Activated T-helper 1 cell treated with anti-CD3 and anti-CD28 coated beads, Interleukin-12 subunit alpha, Interleukin-12 subunit beta, Interleukin-2, Interleukin-4 antibody, amounts not matched to agents 30 ng/mL and 10 ng/mL and 1 ng/mL, durations not matched to agents 14 hours and 24 hours and 36 hours (primary cell): ENCODE results near the gene CLPTM1L. TPM values are rescaled to one million over a fixed set of nuclear protein-coding genes. Genes with fewer than 3 reads are reported as not detected.
"Not testable (repeated sequence)": the region's sequence is repeated elsewhere in the genome, so short reads cannot be mapped to it uniquely, and the experiment has no call there.

ENCODE experiments used
- DNase-seq: peaks from one replicate; pipeline ENCODE4 v3.0.0; 2021; ENCODE audit warnings: low spot score
- H3K27ac Mint-ChIP-seq: one replicate; pipeline ENCODE4 v1.8.0; 2021; ENCODE audit warnings: mild to moderate bottlenecking, mixed read lengths
- H3K27me3 Mint-ChIP-seq: one replicate; pipeline ENCODE4 v1.8.0; 2022; ENCODE audit warnings: mild to moderate bottlenecking, moderate library complexity, mixed read lengths; ENCODE audit not compliant: insufficient read depth
- H3K36me3 Mint-ChIP-seq: one replicate; pipeline ENCODE4 v1.8.0; 2021; ENCODE audit warnings: low read depth, mixed read lengths
- H3K4me1 Mint-ChIP-seq: one replicate; pipeline ENCODE4 v1.8.0; 2021; ENCODE audit warnings: low read depth, mixed read lengths
- H3K4me3 Mint-ChIP-seq: one replicate; pipeline ENCODE4 v1.8.0; 2021; ENCODE audit warnings: mild to moderate bottlenecking, moderate library complexity, mixed read lengths
- H3K9me3 Mint-ChIP-seq: one replicate; pipeline ENCODE4 v1.8.0; 2021; ENCODE audit warnings: mixed read lengths
- intact Hi-C: fragments of 100-400 bp; cut with micrococcal nuclease; formaldehyde crosslinking; loops from one replicate; pipeline ENCODE4 v1.15.1; 2024
- total RNA-seq: library from RNA; stranded (reverse); gene quantifications from 2 replicates; pipeline ENCODE4 v1.2.3, GENCODE V29; 2022

Gene CLPTM1L
- total RNA-seq, 1 donor from 2014 or later = 132 TPM

DNA sequence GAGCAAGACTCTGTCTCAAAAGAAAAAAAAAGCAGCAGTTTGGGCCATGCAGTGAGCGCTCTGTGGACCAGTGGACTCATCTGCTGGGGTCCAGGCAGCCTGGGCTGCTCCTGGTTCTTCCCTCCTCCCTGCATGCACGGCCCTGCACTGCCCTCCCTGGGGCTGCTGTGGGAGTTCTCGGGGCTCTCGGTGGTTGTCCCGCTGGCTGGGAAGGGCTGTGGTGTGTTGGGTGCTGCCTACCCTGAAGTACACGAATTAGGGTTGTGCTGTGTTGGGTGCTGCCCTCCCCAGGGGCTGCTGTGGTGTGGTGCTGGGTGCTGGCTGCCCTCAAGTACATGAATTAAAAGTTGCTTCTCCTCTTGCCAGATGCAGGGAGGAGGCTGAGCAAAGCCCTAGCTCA lies 18.3 kb upstream of the CLPTM1L start:
- Mint-ChIP-seq H3K36me3 (no peaks in the 10 kb centered on the region), H3K27ac (no peak overlapping the region), H3K4me1 (no peaks in the 10 kb centered on the region), H3K9me3 (no peaks in the 10 kb centered on the region), H3K4me3 (no peak overlapping the region), H3K27me3 (peaks cover 6% of the 10 kb centered on the region)
- intact Hi-C loops = no loop called here
- no peak for DNase-seq

DNA sequence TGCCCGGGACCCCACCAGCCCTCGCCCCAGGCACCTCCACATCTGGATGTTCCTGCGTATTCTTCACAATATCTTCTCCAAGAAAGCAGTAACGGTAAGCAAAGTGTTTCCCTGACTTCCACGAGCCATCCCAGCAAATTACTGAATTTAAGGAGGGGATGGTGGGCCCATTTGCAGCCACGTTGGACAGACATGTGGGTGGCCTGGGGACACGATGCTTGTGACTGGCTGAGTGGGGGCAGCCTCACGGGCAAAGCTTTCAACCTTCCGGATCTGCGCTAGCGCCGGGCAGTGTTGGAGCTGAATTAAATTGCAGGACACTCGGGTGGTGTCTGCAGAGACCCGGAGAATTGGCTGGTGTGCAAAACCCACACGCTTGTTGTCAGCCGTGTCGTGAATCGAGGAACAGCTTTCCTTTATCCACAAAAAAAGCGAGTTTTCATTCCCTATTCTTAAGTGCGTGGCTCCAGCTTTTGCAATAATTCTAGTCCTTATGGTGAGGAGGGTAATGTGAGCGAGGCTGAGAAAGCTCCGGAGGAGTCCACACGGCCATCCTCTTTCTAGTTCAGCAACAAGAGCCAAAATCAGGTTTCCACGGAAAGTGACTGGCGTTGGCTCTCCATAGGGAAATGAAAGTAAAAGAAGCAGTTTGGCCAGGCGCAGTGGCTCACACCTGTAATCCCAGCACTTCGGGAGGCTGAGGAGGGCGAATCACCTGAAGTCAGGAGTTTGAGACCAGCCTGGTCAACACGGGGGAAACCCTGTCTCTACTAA lies 17.5 kb upstream of the CLPTM1L start:
- H3K4me3 Mint-ChIP-seq = no peak overlapping the region
- H3K36me3 Mint-ChIP-seq = no peaks in the 10 kb centered on the region

DNA sequence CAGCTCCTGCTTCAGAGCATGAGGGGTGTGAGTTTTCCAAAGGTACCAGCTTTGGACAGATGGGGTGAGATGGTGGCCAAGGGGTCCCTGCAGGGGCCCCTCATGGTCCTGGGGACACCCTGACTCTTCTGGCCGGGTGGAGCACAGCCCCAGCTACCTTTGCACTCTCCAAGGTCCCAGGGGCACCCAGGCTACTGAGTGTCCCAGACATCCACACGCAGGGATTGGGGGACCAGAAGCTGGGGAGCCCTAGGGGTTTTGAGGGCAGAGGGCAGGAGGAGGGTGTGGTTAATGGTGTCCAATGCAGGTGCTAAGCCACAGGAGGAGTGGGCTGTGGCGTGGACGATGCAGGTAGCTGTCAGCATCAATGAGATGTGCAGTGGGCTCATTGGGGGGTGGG lies 16.0 kb upstream of the CLPTM1L start:
- H3K27me3 Mint-ChIP-seq = peaks cover 6% of the 10 kb centered on the region
- no peak for DNase-seq
- H3K4me1 Mint-ChIP-seq = no peaks in the 10 kb centered on the region
- intact Hi-C loops = no loop called here
- H3K27ac Mint-ChIP-seq = no peak overlapping the region
- no peaks in the 10 kb centered on the region for H3K9me3 Mint-ChIP-seq
- no peak overlapping the region for H3K4me3 Mint-ChIP-seq
- H3K36me3 Mint-ChIP-seq = no peaks in the 10 kb centered on the region

More for the DNA sequence above, 17.5 kb upstream of the CLPTM1L start:
- Mint-ChIP-seq H3K9me3 (no peaks in the 10 kb centered on the region), H3K27me3 (peaks cover 6% of the 10 kb centered on the region), H3K27ac (no peak overlapping the region), H3K4me1 (no peaks in the 10 kb centered on the region)
- DNase-seq = no peak
- intact Hi-C loops = no loop called here

DNA sequence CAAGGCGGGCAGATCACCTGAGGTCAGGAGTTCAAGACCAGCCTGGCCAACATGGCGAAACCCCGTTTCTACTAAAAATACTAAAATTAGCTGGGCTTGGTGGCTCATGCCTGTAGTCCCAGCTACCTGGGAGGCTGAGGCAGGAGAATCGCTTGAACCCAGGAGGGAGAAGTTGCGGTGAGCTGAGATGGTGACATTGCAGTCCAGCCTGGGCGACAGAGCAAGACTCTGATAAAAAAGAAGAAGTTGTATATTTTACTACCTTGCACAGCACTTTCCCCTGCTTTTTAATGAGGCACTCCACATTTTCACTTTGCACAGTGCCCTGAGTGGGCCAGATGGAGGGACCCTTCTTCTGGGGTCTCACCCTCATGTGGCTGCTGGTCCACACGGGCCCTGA lies 15.5 kb upstream of the CLPTM1L start:
- H3K36me3 Mint-ChIP-seq, H3K4me1 Mint-ChIP-seq, H3K9me3 Mint-ChIP-seq, H3K27ac Mint-ChIP-seq, intact Hi-C loops, H3K27me3 Mint-ChIP-seq, H3K4me3 Mint-ChIP-seq, DNase-seq: not testable (repeated sequence)

DNA sequence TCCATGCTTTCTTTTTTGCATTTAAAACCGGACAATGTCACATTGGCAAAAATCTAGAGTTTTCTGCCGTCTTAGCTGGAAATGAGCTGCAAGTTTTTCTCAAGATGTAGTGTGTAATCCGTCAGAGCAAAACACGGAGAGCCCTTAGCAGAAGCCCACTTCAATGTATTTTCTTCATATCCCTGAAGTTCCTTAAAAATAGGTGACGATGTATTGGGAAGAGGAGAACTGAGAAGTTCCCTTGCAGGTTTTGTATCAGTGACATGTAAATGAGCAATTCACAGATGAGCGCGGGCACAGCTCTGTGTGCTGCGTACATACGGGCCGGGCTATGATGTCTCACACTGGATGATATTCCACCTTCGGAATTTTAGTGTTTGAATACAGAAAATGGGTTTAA lies 14.8 kb upstream of the CLPTM1L start:
- peaks cover 5% of the 10 kb centered on the region for H3K27me3 Mint-ChIP-seq
- H3K27ac Mint-ChIP-seq = no peak overlapping the region
- intact Hi-C loops = no loop called here
- no peaks in the 10 kb centered on the region for H3K36me3 Mint-ChIP-seq
- H3K9me3 Mint-ChIP-seq = no peaks in the 10 kb centered on the region
- no peak overlapping the region for H3K4me3 Mint-ChIP-seq
- DNase-seq = no peak
- no peaks in the 10 kb centered on the region for H3K4me1 Mint-ChIP-seq

DNA sequence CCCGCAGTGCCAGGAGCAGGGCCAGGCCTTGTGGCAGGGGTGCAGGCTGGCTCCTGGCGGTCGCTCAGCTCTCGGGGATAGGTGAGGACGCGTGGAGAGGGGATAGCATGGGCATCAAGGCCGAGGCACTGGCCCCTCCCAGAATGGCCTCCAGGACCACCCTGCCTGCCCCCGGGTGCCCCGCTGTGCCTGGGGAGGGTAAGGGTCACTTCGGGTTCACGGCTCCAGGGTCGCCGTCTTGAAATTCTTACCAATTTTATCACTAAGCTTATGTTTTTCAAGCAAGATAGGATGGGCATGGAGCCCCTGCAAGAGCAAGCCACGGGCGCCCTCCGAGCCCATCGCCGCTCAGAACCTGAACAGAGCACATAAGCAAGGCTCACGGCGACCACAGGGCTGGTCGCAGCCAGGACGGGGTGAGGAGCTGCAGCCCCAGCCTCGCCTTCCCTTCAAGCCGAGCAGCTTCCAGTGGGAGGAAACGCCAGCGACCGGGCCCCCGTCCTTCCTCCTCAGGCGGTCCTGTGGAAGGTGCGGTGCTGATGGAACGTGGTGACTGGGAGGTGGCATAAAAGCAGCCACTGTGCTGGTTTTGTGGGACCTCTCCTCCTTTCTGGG lies 14.2 kb upstream of the CLPTM1L start:
- no peak for DNase-seq
- H3K9me3 Mint-ChIP-seq = no peaks in the 10 kb centered on the region
- intact Hi-C loops = no loop called here
- H3K4me3 Mint-ChIP-seq = no peak overlapping the region
- H3K4me1 Mint-ChIP-seq = no peaks in the 10 kb centered on the region
- peaks cover 5% of the 10 kb centered on the region for H3K27me3 Mint-ChIP-seq
- H3K36me3 Mint-ChIP-seq = no peaks in the 10 kb centered on the region
- H3K27ac Mint-ChIP-seq = no peak overlapping the region

DNA sequence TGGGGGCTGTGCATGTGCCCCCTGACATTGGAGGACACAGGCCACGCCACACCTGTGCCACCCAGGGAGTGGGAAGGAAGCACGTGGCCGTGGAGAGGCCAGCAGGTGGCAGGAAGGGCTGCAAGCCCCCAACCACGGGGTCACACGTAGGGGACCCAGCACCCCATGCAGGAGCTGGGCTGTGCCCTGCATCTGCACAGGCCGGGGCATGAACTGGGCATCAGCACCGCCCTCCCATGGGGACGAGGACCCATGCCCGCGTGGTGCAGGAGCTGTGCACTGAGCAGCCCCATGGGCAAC lies 13.8 kb upstream of the CLPTM1L start:
- Mint-ChIP-seq H3K4me3 (no peak overlapping the region), H3K36me3 (no peaks in the 10 kb centered on the region), H3K27ac (no peak overlapping the region), H3K4me1 (no peaks in the 10 kb centered on the region), H3K27me3 (peaks cover 3% of the 10 kb centered on the region), H3K9me3 (no peaks in the 10 kb centered on the region)
- no peak for DNase-seq
- intact Hi-C loops = no loop called here

DNA sequence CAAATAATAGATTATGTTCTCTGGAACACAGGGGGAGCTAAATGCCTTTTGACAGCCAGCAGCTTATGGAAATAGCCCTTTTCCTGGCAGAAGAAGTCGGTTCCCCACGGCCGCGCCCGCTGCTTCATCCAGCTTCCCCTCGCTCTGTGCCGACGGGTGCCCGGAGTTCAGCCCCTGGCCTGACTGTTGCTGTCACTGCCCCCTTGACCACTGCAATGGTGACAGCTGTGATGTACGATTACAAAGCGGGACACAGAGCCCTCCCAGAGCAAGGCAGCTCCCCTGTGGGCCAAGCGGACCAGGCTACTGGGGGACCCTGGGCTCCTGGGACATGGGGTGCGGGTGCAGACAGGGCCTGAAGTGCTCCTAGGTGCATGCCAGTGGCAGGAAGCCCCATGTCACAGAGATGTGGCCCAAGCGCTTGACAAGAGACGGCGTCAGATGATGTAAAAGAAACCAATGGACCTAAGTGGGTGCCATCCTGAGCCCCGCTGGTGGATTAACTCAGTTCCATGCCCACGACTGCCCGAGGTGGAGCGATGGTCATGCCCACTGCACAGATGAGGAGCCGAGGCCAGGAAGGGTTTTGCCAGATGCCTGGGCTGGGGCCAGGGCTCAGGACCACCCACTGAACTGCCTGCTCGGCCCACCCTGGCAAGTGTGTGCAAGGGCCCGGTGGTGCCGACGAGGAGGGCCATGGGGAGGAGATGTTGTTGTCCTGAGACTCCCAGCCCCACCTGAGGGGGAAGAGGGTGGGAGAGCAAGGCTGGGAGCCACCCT lies 13.2 kb upstream of the CLPTM1L start:
- Mint-ChIP-seq H3K4me1 (no peaks in the 10 kb centered on the region), H3K36me3 (no peaks in the 10 kb centered on the region), H3K9me3 (no peaks in the 10 kb centered on the region), H3K27ac (no peak overlapping the region), H3K4me3 (no peak overlapping the region), H3K27me3 (peaks cover 7% of the 10 kb centered on the region)
- intact Hi-C loops = no loop called here
- no peak for DNase-seq

DNA sequence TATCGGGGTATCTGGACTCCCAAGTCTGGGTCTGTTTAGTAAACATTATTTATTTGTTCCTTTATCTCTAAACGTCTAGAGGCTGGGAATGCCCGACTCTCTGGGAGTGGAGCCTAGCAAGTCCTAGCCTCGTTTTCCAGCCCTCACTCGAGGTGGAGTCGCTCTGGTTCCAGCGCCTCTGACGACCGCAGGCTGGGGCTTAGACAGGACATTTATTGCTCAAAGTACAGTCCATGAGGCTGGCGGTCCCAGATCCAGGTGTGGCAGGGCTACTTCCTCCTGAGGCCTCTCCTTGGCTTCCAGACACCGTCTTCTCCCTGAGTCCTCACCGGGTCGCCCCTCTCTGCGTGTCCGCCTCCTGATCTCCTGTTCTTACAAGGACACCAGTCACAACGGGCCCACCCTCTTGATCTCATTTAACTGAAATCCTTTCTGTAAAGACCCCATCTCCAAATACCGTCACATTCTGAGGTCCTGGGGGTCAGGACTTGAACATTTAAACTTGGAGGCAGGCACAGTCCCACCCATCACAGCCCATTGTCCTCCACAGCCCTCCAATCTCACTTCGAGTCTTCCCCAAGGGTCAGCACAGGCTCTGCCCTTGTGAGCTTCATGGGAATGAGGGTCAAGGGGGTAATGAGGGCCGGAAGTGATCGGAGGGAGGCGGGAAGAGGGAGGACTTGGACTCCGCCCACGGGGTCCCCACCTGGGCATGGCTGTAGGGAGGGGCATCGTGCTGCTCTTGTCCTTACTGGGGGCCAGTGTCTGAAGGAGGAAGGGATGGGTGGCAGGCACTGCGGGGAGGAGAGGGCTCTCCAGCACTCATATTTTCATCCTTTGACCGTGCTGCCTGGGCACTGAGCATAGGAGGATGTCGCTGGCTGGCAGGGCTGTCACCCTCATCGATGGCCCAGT lies 12.2 kb upstream of the CLPTM1L start:
- Mint-ChIP-seq H3K4me3 (no peak overlapping the region), H3K4me1 (no peaks in the 10 kb centered on the region), H3K27me3 (peaks cover 7% of the 10 kb centered on the region), H3K9me3 (no peaks in the 10 kb centered on the region), H3K36me3 (no peaks in the 10 kb centered on the region), H3K27ac (no peak overlapping the region)
- intact Hi-C loops = no loop called here
- DNase-seq = no peak

DNA sequence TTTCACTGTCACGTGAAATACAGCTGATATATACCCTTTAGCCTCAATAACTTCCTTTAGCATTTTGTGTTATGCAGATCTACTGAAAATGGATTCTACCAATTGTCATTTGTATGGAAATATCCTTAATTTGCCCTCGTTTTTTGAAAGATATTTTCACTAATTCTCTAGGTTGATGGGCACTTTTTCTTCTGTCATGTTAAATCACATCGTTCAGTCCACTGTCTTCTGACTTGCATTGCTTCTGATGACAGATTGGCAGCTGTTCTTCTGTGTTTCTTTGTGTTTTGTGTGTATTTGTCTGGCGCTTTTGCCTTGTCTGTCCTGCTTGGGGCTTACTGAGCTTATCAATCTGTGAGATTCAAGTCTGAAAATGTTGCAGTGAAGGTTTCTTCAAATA lies 9.7 kb upstream of the CLPTM1L start:
- Mint-ChIP-seq H3K9me3 (no peaks in the 10 kb centered on the region), H3K4me1 (no peaks in the 10 kb centered on the region), H3K36me3 (no peaks in the 10 kb centered on the region), H3K27ac (no peak overlapping the region), H3K4me3 (no peak overlapping the region), H3K27me3 (peaks cover 9% of the 10 kb centered on the region)
- no peak for DNase-seq
- intact Hi-C loops = no loop called here

DNA sequence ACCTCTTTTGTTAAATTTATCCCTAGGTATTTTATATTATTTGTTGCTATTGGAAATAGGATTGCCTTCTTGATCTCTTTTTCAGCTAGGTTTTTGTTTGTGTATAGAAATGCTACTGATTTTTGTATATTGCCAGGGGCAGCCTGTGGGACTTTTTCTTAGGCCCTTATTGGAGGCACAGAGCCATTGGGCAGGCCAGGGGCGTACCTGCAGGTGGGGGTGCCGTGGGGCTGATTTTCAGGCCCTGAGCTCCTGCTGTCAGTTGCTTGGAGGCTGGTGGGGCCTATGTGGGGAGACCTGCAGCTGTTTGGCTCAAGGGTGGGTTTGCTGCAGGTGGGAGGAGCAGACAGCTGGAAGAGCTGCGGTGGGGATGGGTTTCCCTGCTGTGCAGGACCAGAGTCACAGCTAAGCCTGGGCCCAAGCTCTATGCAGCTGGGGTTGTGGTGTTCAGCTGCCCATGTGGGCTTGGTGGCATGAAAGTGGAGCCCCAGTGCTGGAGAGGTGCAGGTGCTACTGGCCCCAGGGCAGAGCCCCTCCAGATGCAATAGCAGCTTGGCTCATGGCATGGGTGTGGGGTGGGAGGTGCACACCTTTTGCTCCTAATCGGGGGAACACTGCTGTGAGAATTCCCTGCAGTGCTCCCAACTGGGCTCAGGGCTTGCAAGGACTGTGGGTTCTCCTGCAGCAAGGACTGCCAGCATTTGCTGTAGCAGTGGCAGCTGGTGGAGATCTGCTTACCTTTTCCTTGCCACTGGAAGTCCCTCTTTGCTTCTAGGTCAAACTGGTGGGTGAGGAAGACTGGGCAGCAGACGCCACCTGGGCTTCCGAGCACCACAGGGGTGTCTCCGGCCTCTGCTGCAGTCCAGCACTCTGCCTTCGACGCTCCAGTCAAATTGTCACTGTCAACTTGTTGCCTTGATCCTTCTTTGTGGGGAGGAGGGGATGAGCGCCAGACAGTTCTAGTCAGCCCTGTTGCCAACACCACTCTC lies 7.6 kb upstream of the CLPTM1L start:
- Mint-ChIP-seq H3K27ac (no peak overlapping the region), H3K9me3 (no peaks in the 10 kb centered on the region), H3K4me3 (no peak overlapping the region), H3K27me3 (peaks cover 9% of the 10 kb centered on the region), H3K36me3 (no peaks in the 10 kb centered on the region), H3K4me1 (no peaks in the 10 kb centered on the region)
- no peak for DNase-seq
- intact Hi-C loops = no loop called here

DNA sequence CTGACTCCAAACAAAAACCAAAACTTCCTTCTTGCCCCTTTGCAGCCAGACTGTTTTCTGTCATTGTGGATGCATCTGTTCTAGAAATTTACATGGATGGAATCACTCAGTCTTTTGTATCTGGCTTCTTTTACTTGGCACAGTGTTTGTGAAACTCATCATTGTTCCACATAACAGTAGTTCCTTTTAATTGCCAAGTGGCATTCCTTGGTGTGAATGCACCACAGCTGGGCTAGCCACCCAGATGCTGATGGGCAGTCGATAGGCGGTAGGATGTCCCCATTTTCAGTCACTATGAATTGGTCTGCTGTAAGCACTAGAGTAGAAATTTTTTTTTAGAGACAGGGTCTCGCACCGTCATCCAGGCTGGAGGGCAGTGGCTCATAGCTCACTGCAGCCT lies 6.3 kb upstream of the CLPTM1L start:
- Mint-ChIP-seq H3K4me1 (peaks cover 2% of the 10 kb centered on the region), H3K27me3 (peaks cover 9% of the 10 kb centered on the region), H3K4me3 (no peak overlapping the region), H3K27ac (no peak overlapping the region), H3K36me3 (peaks cover 2% of the 10 kb centered on the region), H3K9me3 (no peaks in the 10 kb centered on the region)
- intact Hi-C loops = no loop called here
- no peak for DNase-seq
